Cardiac septum (tissue), 1 donor: Measurements from ENCODE around the gene UGT1A4. TPM values are rescaled to one million over a fixed set of nuclear protein-coding genes. Genes with fewer than 3 reads are reported as not detected.

Experiments
- DNase-seq: peaks from one replicate; pipeline ENCODE4 v3.0.0-alpha.2; 2020; ENCODE audit warnings: low spot score
- intact Hi-C: fragments of 100-400 bp; cut with DNase I; formaldehyde crosslinking; loops from one replicate; pipeline ENCODE4 v1.14.0; 2022
- total RNA-seq: library from RNA; stranded (reverse); fragmentation: NEBNext Ultra II Directional; extraction: Animal tissue kit (Norgen Biotek cat#: 25700); gene quantifications from one replicate; pipeline ENCODE4 v1.2.1, GENCODE V29; 2021
- donor health status: DM: no; HTN: no; CAD: no.

UGT1A4 gene
- total RNA-seq, 1 donor from 2014 or later, result not detected

DNA sequence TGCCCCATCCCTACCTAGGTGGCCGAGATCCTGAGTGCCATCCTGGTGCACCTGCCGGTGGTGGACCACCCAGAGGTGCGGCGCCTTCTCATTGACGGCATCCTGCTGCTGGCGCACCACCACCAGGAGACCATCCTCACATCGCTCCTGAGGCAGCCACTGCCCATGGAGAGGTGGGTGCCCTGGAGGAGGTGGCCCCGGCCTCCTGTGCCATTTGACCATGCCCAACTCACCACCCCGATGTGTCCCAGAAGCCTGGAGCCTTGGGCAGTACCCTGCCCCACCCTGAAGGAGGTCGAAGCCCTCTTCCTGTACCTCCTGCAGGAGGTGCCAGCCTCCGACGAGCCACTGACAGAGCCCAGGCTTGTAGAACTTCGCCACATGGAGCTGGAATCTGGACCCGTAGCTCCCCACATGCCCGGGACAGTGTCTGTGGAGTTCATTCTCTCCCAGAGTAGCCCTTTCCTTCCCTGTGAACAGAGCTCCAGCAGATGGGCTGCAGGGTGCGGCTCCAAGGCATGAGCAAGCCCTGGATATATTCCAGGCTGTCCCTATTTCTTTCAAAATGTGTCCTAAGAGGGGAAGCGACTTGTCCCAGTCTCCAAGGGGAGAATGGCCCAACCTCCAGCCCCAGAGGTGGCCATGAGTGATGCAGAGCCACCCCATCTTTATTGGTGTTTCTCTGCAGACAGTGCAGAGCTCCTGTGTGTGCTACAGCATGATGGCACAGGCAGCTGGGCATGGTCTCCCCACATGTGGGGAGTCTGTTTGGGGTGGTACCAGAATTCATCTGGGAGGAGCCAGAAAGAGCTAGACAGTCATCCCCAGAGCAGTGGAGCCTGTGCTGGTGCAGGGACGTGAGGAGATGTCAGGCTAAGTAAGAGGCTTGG, 101.6 kb downstream of the UGT1A4 start:
- DNase-seq, result peak; percentile 69

GRCh38 chr2:233820774-233821105, 102.2 kb downstream of the UGT1A4 start:
- intact Hi-C loops, result no loop called here
- peak; percentile 53 for DNase-seq

More for the DNA sequence above, 101.6 kb downstream of the UGT1A4 start:
- intact Hi-C loops, result no loop called here

GRCh38 chr2:233821196-233821595, 102.7 kb downstream of the UGT1A4 start:
- DNase-seq, result no peak
- intact Hi-C loops, result no loop called here

- no peak for DNase-seq
- intact Hi-C loops, result no loop called here
Observed at GRCh38 chr2:233821709-233822100, 103.2 kb downstream of the UGT1A4 start.

GRCh38 chr2:233822101-233822771, 103.7 kb downstream of the UGT1A4 start:
- intact Hi-C loops, result no loop called here
- peak; percentile 75 for DNase-seq

Other genes with a start within 250 kb of the UGT1A4 start
- 23.8 TPM for gene USP40, start 152.0 kb upstream of the UGT1A4 start, total RNA-seq
- not detected for gene UGT1A8, start 101.1 kb upstream of the UGT1A4 start, total RNA-seq
- not detected for gene UGT1A10, start 82.3 kb upstream of the UGT1A4 start, total RNA-seq
- gene UGT1A9, start 46.8 kb upstream of the UGT1A4 start, total RNA-seq, result not detected
- not detected for gene UGT1A7, start 36.8 kb upstream of the UGT1A4 start, total RNA-seq
- gene UGT1A6, start 25.8 kb upstream of the UGT1A4 start, total RNA-seq, result not detected
- gene UGT1A5, start 5.8 kb upstream of the UGT1A4 start, total RNA-seq, result not detected
- not detected for gene UGT1A3, start 10.3 kb downstream of the UGT1A4 start, total RNA-seq
- gene UGT1A1, start 41.5 kb downstream of the UGT1A4 start, total RNA-seq, result not detected
- not detected for gene MROH2A, start 59.6 kb downstream of the UGT1A4 start, total RNA-seq
- not detected for gene HJURP, start 135.8 kb downstream of the UGT1A4 start, total RNA-seq
- gene TRPM8, start 198.6 kb downstream of the UGT1A4 start, total RNA-seq, result 0.73 TPM